Mucosa of rectum (tissue), 2 donors: ENCODE measurements around the gene ZCWPW1.

Source experiments
- H3K27ac ChIP-seq, 2 donors: one replicate each; pipeline ENCODE4 v1.7.0; 2013; ENCODE audit warnings: inconsistent platforms in 2 of 2, low read depth in 2 of 2, low read length in 2 of 2
- H3K27me3 ChIP-seq, 2 donors: one replicate each; pipeline ENCODE4 v1.7.0; 2013; ENCODE audit warnings: low read length in 2 of 2; ENCODE audit not compliant: control insufficient read depth in 2 of 2, insufficient read depth in 2 of 2
- H3K36me3 ChIP-seq, 2 donors: one replicate each; pipeline ENCODE4 v1.7.0; 2013; ENCODE audit warnings: low read length in 2 of 2; ENCODE audit not compliant: control insufficient read depth in 2 of 2, insufficient read depth in 2 of 2
- H3K4me1 ChIP-seq, 2 donors: one replicate each; pipeline ENCODE4 v1.7.0; 2013; ENCODE audit warnings: low read length in 2 of 2, mild to moderate bottlenecking in 1 of 2; ENCODE audit not compliant: control insufficient read depth in 2 of 2, insufficient read depth in 2 of 2
- H3K4me3 ChIP-seq, 2 donors: one replicate each; pipeline ENCODE4 v1.7.0; 2013; ENCODE audit warnings: low read length in 2 of 2
- H3K9ac ChIP-seq, 2 donors: one replicate each; pipeline ENCODE4 v1.7.0; 2013; ENCODE audit warnings: low read length in 2 of 2, low read depth in 1 of 2, mild to moderate bottlenecking in 1 of 2
- H3K9me3 ChIP-seq, 2 donors: one replicate each; pipeline ENCODE4 v1.7.0; 2013; ENCODE audit warnings: low read length in 2 of 2; ENCODE audit not compliant: control insufficient read depth in 2 of 2
- donor health status: healthy.
- donor health status: Normal muscosa, but diverticular disease.

Gene ZCWPW1, protein sequence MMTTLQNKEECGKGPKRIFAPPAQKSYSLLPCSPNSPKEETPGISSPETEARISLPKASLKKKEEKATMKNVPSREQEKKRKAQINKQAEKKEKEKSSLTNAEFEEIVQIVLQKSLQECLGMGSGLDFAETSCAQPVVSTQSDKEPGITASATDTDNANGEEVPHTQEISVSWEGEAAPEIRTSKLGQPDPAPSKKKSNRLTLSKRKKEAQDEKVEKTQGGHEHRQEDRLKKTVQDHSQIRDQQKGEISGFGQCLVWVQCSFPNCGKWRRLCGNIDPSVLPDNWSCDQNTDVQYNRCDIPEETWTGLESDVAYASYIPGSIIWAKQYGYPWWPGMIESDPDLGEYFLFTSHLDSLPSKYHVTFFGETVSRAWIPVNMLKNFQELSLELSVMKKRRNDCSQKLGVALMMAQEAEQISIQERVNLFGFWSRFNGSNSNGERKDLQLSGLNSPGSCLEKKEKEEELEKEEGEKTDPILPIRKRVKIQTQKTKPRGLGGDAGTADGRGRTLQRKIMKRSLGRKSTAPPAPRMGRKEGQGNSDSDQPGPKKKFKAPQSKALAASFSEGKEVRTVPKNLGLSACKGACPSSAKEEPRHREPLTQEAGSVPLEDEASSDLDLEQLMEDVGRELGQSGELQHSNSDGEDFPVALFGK

DNA sequence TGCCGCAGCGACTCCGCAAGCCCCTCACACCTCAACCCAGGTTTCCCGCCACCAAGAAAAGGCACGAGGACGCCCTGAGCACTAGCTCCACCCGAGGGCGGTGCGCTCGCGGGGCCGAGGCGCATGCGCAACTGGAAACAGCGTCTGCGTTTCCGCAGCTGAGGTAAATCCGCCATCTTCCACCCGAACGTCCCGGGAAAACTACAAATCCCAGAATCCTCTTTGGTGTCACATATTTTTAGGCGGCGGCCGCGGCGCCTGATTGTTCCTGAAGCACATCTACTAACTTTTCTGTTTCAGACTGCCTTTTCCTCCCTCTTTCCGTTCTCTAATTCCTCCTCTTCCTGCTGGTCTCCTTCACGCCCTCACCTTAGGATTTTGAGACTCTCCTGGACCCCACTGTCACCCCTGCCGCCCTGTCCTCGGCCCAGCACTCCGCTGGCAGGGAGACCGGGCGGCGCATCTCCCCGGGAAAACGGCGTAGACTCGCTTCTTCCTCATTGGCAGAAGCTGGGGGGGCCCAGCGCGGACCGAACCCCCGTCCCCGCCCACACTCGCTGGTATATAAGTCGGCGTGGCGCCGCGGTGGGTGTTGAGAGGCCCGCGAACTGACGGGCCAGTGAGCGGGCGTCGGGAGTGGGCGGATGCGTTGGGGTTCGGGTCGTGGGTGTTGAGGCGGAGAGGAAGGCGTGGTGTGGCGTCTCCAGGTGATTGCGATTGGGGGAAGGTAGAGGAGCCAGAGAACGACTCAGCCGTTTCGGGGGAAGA lies at the start of gene ZCWPW1:
TSS of gene ZCWPW1 (minus strand) at position 505 of the 768 bp plus-strand sequence. CDS start 8,054 bp downstream, outside the sequence.
- Histone ChIP-seq H3K36me3 (peaks cover 14 to 23% of the 10 kb centered on the region in 2 donors), H3K4me3 (peak within 1 kb of the TSS; percentile 93 to 96), H3K27ac (peak within 1 kb of the TSS; percentile 100), H3K9ac (peak within 1 kb of the TSS; percentile 95 to 100), H3K4me1 (peaks cover 6 to 25% of the 10 kb centered on the region in 2 donors), H3K9me3 (no peaks in the 10 kb centered on the region), H3K27me3 (no peaks in the 10 kb centered on the region)

DNA sequence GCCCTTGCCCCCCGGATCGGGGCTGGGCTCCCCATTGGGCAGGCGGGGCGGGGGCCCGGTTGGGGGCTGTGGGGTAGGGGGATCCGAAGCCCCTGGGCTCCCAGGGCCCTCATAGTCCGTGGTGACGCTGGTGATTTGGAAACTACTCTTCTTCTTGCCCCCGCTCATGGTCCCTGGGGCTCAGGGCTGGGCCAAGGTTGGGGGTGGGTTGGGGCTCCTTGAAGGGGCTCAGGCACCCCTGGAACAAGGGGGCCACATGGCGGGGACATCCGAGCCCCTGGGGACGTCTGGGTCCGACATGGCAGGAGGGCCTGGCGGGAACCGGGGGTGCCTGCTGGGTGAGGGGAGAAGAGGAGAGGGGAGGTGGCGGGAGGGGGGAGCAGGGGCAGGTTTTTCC lies 49.4 kb upstream of the ZCWPW1 start:
- Histone ChIP-seq H3K4me3 (peak overlapping the region; percentile 94 to 99), H3K4me1 (peaks cover 27 to 34% of the 10 kb centered on the region in 2 donors), H3K9me3 (no peaks in the 10 kb centered on the region), H3K27me3 (no peaks in the 10 kb centered on the region), H3K36me3 (peaks cover 4 to 14% of the 10 kb centered on the region in 2 donors), H3K27ac (peak overlapping the region; percentile 9 to 52), H3K9ac (peak overlapping the region in 1 of 2 donors; percentile 99)

DNA sequence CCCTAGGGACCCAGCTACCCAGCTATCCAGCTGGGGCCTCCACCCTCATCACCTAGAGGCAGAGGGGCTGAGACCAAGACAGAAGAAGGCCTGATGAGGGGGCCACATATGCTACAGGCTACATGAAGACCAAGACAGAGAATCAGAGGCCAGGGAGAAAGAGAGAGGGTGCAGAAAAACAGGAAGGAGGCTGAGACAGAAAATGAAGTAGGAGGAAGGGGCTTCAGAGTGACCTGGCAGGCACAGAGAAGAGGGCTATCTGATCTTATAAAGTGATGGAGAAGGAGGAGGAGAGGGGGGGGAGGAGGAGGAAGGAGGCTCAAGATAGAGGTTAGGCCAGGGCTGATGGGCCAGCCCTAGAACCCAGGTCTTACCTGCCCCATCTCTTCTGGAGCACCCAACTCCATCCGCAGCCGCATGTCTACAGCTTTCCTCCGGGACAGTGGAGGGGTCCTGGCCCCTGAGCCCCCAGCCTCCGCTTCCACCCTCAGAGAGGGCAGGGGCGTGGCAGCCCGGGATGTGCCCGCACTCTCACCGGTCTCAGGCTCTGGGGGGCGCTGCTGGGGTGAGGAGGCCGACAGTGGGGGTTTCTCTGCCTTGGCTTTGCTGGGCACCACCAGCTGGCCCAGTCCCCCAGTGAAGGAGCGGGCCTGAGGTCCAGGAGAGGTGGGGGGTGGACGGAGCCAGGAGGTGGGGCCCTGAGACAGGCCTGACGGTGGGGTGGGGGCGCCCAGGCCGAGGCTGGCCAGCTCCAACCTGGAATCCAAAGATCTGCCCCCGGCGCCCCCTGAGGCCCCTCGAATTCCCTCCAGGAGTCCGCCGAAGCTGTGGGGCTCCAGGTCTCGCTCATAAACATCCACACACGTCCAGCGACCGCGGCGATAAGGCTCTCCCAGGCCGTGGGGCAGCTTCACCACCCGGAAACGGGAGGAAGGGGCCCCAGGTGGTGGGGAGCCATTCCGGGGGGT lies 48.7 kb upstream of the ZCWPW1 start:
- Histone ChIP-seq H3K9me3 (no peaks in the 10 kb centered on the region), H3K9ac (peak overlapping the region; percentile 47 to 99), H3K27ac (peak overlapping the region; percentile 9 to 52), H3K4me1 (peaks cover 25 to 33% of the 10 kb centered on the region in 2 donors), H3K4me3 (peak overlapping the region; percentile 94 to 99), H3K27me3 (no peaks in the 10 kb centered on the region), H3K36me3 (peaks cover 6 to 14% of the 10 kb centered on the region in 2 donors)

DNA sequence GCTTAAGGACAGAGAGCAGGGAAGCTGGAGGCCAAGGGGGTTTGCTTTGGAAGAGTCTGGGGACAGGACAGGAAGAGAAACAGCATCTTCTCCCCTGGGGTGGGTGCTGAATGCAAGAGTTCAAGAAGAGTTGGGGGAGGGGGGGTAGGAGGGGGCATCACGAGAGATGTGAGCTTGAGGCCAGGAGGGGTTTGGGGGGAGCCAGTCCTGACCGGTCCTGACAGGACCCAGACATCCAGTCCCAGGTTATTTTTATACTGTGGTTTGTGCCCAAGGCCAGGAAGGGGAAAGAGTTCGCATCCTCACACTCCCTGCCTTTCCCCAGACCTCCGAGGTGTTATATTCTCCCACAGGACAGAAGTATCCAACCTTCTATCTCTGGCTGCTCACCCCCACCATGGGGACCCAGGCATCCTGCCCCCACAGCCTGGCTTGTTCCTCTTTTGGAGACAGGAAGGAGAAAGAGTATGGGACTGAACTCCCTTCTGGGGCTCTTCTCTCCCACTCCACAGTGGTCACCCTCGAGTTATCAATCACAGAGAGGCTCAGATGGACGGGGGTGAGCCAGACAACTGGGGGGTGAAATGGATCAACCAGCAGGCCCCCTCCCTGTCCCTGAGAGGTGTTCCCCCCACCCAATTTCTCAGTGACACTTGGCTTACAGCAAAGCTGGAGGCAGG lies 47.7 kb upstream of the ZCWPW1 start:
- Histone ChIP-seq H3K27ac (no peak overlapping the region), H3K4me3 (peak overlapping the region in 1 of 2 donors; percentile 94), H3K9me3 (no peaks in the 10 kb centered on the region), H3K27me3 (no peaks in the 10 kb centered on the region), H3K9ac (peak overlapping the region in 1 of 2 donors; percentile 34), H3K36me3 (peaks cover 6 to 14% of the 10 kb centered on the region in 2 donors), H3K4me1 (peaks cover 25 to 33% of the 10 kb centered on the region in 2 donors)

DNA sequence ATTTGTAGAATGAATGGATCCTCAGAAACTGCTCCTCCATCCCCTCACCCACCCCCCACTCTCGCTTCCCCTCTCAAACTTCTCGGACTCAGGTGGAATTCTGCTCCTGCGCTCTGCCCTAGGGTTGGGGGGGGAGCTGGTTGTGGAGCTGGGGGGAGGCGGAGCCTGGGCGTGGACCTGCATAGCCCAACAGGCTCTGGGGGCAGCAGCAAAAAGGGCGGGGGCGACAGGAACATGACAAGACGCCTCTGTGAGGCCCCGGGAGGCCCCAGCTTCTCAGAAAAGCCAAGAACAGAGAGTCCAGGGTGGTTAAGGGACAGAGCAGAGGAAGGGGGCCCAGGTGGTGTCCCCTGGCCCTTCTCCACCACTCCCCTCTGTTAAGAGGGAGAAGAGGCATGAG lies 47.0 kb upstream of the ZCWPW1 start:
- peaks cover 6 to 16% of the 10 kb centered on the region in 2 donors for H3K36me3 ChIP-seq
- H3K4me1 ChIP-seq = peaks cover 25 to 33% of the 10 kb centered on the region in 2 donors
- H3K9me3 ChIP-seq = no peaks in the 10 kb centered on the region
- H3K27ac ChIP-seq = no peak overlapping the region
- no peaks in the 10 kb centered on the region for H3K27me3 ChIP-seq
- peak overlapping the region in 1 of 2 donors; percentile 34 for H3K9ac ChIP-seq
- H3K4me3 ChIP-seq = no peak overlapping the region

DNA sequence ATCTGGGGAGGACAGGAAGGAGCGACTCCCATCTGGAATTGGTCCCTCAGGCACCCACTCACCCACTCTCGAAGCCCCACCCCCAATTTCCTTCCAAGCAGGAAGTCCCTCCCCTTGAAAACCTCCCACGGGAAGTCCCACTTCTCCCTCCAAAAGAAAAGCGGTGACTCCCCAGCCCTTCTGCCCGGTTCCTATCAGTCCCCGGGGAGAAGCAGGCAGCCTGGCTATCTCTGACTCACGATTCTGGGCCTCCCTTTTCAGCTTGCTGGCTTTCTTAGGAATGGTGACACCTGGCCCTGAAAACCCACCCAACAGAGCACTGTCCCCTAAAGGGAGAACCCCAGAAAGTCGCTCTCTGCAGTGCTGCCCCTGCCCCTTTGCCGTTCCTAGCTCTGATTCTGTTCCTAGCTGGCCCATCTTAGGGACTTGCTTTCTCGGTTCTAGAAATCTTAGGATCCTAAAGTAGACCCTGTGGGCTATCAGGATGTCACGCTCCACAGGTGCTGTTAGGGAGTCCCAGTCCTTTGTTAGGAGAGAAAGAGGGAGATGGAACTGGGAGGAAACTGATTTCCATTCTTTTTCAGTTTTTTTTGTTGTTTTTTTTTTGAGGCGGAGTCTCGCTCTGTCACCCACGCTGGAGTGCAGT lies 44.5 kb upstream of the ZCWPW1 start:
- no peaks in the 10 kb centered on the region for H3K9me3 ChIP-seq
- peaks cover 26 to 32% of the 10 kb centered on the region in 2 donors for H3K4me1 ChIP-seq
- H3K36me3 ChIP-seq = peaks cover 6 to 22% of the 10 kb centered on the region in 2 donors
- no peaks in the 10 kb centered on the region for H3K27me3 ChIP-seq
- H3K4me3 ChIP-seq = no peak overlapping the region
- H3K27ac ChIP-seq = peak overlapping the region in 1 of 2 donors; percentile 52
- no peak overlapping the region for H3K9ac ChIP-seq

DNA sequence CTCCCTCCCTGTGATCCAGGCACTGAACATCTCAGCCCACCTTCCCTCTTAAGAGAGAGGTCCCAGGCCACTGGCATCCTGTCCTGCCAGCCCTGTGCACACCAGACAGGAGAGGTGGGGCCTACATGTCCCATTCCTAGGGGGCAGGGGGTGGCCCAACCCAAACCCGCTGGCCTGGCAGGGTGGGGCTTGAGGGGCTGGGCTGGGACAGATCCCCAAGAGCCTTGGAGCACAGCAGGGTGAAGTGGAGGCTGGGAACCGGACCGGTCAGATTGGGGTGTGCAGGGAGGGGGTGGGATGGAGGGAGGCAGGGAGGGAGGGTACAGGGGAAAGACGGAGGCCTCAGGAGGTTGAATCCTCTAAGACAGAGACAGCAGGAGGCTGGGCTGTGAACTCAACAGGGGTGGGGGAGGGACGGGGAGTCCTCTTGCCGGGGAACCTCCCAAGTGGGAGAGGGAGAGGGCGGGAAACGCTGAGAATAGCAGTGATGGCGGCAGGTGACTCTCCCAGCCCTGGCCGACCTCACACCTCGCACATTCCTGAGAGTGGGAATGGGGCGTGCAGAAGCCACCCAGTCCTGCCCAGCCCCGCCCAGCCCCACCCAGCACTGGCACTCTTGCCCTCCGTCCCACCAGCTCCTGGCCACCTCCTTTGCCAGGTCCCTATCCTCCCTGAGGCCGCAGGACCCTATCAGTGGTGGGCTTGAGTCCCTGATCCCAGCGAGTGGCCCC lies 43.8 kb upstream of the ZCWPW1 start:
- Histone ChIP-seq H3K36me3 (peaks cover 6 to 26% of the 10 kb centered on the region in 2 donors), H3K4me3 (no peak overlapping the region), H3K9ac (no peak overlapping the region), H3K27ac (no peak overlapping the region), H3K4me1 (peaks cover 25 to 30% of the 10 kb centered on the region in 2 donors), H3K27me3 (no peaks in the 10 kb centered on the region), H3K9me3 (no peaks in the 10 kb centered on the region)

DNA sequence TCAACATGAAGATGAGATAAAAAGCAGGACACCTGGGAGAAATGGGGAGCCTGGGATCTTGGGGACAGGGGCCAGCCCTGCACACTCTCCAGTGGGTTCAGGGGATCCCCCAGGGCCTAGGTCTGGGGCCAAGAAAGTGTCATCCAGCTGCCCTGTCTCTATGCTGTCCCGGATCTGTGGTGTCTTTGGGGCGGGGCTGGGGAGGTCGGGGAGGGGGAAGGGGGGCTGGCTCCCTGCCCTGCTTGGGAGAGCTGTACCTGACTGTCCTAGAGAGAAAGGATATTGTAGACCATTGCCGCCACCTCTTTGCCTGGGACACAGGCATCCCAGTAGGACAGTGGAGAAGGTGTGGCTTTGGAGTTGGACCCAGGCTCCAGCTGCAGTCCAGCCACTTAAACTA lies 42.5 kb upstream of the ZCWPW1 start:
- Histone ChIP-seq H3K4me3 (no peak overlapping the region), H3K36me3 (peaks cover 6 to 31% of the 10 kb centered on the region in 2 donors), H3K4me1 (peaks cover 13 to 19% of the 10 kb centered on the region in 2 donors), H3K9me3 (no peaks in the 10 kb centered on the region), H3K27ac (no peak overlapping the region), H3K27me3 (no peaks in the 10 kb centered on the region), H3K9ac (no peak overlapping the region)
